NCI-H2171 (cell line): ENCODE measurements around the gene ETNK2.
A peak's percentile ranks its signal among the peaks of the same experiment; 100 is the strongest.

Experiments used
- DNase-seq: peaks from one replicate; lab custom pipeline; 2025; lab: John Stamatoyannopoulos, UW

The ETNK2 gene, protein sequence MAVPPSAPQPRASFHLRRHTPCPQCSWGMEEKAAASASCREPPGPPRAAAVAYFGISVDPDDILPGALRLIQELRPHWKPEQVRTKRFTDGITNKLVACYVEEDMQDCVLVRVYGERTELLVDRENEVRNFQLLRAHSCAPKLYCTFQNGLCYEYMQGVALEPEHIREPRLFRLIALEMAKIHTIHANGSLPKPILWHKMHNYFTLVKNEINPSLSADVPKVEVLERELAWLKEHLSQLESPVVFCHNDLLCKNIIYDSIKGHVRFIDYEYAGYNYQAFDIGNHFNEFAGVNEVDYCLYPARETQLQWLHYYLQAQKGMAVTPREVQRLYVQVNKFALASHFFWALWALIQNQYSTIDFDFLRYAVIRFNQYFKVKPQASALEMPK

GRCh38 chr1:204151552-204152309 lies at the start of gene ETNK2:
Gene ETNK2 (minus strand): TSS chr1:204152044. CDS start chr1:204151852, 192 bp downstream.
- DNase-seq = peak; percentile 66

- no peak for DNase-seq
Observed at GRCh38 chr1:204201348-204202040, 49.6 kb upstream of the ETNK2 start.

GRCh38 chr1:204199579-204199978 lies 47.7 kb upstream of the ETNK2 start:
- DNase-seq = no peak

GRCh38 chr1:204198348-204199340 lies 46.8 kb upstream of the ETNK2 start:
- peak; percentile 38 for DNase-seq

- DNase-seq = no peak
Observed at GRCh38 chr1:204197068-204197467, 45.2 kb upstream of the ETNK2 start.

DNA sequence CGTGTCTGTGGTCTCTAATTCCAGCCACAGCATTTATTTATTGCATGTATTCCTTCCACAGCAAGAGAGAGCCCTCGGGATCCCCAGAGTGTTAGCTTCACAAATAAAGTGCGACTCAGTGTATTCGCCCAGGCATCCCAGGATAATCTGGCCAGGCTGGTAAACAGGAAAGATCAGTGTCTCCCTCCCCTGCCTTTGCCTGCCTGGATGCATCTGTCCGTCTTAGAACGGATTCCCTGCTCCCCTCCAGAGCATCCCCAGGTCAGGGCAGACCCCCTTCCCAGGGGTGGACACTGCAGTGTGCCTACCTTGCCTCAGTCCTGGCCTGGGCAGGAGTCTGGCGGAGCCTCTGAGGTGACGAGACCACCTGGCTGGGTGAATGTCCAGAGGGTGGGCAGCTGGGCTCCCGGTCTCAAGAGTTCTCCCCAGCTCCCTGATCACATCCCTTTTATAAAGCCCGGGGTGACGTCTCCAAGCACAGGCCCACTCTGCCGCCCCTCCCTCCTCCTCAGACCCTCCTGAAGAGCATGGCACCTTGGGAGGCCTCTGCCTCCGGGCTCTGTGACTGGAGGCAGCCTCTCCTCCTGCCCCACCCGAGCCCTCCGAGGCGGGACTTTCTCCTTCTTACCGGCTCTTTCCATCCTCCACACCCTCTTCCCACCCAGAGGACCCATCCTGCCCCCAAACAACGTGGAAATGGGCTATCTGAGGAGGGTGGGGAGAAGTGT lies 44.4 kb upstream of the ETNK2 start, which contains the start of gene KISS1:
Gene KISS1 (minus strand): TSS at position 424 of the 728 bp plus-strand sequence. CDS start 3,615 bp downstream, outside the sequence.
- DNase-seq = no peak

- no peak for DNase-seq
Observed at GRCh38 chr1:204194771-204195170, 42.9 kb upstream of the ETNK2 start.

- no peak for DNase-seq
Observed at GRCh38 chr1:204194080-204194479, 42.2 kb upstream of the ETNK2 start.

DNA sequence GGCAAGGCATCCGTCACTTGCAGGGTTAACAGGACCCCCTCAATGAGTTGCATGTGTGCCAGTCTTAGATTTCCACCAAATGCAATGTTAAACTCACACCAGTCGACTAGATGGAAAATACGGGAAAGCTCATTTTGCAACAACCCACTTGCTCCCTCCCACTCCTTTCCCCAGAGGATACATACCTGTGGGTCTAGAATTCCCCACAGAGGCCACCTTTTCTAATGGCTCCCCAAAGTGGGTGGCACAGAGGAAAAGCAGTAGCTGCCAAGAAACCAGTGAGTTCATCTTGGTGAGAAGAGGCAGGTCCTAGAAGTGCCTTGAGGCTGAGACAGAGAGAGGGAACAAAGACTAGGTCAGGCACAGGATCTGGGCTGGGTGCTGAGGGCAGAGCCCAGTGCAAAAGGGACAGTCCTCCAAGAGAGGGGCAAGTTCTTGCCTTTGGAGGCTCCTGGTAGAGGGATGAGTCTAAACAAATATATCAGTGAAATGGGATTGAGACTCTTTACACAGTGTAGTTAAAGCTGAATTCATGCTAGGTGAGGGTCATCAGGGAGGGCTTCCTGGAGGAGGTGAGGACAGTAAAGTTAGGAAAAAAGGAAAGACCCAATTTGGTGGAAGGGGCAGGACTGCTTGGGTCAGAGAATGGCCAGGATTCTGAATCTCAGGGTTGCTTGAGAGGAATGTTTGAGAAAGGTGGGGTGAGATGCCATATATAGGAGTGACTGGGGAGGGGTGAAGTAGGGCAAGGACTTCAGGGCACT lies 40.9 kb upstream of the ETNK2 start:
- DNase-seq = no peak

DNA sequence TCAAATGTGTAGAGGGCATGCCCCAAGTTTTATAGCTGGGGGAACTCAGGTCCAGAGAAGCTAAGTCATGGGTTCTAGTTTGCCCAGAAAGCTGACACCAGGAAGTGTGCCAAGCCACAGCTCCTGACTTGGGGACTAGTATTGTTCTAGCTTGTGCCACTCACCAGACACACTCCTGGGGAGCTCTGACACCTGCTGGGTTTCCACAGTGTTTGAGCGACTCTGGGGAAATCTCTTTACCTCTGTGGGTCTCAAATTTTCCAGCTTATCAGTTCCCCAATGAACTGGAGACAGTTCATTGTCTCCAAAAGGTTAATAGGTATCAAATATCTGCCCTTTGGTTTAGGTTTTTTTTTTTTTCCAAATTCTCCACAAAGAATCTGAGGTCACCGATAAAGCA lies 40.2 kb upstream of the ETNK2 start:
- DNase-seq = no peak

GRCh38 chr1:204191456-204191855 lies 39.6 kb upstream of the ETNK2 start:
- no peak for DNase-seq

DNA sequence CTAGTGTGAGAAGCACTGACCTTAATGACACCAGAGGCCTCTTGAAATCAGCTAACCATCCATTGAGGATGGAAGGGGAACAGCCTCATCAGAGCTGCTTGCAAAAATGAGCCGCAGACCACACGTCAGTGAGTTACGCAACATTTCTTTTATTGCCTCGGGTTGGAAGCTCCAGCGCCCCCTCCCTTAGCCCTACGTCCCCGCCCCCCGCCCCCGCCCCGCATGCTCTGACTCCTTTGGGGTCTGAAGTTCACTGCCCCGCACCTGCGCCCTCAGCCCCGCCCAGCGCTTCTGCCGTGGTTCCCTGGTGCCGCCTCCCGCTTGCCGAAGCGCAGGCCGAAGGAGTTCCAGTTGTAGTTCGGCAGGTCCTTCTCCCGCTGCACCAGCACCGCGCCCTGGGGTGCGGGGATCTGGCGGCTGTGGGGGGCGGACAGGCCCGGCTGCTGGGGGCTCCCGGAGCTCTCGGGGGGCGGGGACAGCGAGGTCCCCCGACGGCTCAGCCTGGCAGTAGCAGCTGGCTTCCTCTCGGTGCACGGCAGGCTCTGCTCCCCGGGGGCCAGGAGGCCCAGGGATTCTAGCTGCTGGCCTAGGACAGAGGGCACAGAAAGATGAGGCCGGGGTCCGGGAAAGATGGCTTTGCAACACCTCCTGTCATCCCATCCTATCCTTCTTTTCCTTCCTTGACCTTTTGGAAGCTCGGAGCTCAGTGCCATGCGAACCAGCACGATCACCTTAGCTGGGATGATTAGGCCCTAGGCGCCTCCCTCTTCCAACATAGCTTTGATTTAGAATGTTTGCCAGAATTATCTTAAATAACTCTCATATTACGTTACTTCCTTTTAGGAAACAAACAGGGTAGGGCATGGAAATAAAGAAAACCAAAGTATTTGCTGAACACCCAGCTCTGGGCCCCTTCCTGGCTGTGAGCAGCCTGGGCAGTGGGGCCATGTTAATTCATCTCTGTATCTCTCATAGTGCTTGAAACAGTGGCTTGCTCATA lies 38.7 kb upstream of the ETNK2 start:
- DNase-seq = peak; percentile 86

DNA sequence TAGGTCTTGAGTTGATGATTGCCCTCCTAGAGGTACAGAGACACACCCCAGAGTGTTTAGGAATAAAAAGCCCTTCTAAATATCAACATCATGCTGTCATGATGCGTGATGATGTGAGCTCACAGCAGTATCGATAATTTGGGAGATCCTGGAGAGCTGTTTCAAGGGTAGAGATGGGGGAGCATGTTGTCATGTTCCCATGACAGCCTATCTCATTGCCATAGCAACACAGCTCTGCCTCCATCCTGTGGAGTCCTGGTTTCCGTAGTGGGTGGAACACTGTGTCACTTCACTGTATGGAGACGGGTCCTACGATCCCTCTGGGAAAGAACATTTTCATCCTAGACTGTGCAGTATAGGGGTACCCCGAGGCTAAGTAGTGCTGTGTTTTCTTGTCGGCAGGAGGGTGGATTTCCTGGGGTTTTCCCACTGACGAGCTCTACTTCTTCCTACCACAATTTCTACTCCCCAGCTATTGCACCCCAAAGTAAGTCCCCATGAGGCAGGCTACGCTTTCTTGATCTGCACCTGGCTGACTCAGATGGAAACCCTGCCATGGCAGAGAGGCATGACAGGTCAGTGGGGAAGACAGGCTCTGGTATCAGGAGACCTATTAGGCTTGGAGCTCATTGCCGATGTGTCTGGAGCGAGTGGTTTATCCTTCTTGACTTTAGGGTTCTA lies 37.3 kb upstream of the ETNK2 start:
- DNase-seq = no peak

- DNase-seq = no peak
Observed at GRCh38 chr1:204186597-204186996, 34.8 kb upstream of the ETNK2 start.

DNA sequence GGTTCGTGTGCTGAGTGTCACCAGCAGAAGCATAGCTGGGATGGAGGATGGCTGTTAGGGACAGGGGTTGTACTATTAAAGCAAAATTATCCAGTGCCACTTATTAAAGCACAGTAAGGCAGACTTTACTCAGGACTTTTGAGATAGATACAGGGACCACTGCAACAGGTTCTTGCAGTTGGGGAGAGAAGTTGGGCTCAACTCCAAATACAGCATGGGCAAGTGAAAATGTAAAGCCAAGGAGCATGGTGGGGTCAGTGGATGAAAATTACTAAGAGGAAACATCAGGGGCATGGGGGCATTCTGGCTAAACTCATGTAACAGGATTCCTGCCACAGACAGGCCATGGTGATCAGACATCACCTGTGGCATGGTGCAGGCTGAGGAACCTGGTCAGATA lies 29.3 kb upstream of the ETNK2 start:
- no peak for DNase-seq

DNA sequence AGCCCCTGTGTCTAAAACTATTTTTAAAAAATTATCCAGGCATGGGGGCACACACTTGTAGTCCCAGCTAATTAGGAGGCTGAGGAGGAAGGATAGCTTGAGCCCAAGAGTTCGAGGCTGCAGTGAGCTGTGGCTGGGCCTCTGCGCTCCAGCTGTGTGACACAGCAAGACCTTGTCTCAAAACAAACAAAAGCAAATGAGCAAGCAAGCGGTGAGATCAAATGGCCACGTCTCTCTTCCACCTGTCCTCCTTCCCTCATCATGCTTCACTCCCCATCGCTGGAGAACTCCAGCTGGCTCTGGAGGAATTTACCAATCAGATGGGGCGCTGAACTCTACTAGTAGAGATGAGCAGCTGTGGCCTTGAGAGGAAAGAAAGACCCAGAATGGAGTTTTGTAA lies 28.3 kb upstream of the ETNK2 start:
- DNase-seq = peak; percentile 9

GRCh38 chr1:204178487-204179281 lies 26.8 kb upstream of the ETNK2 start:
- DNase-seq = no peak
